D721Med (cell line): ENCODE measurements around the gene IQGAP2.

ENCODE experiments used
- DNase-seq: peaks from one replicate; pipeline ENCODE4 v3.0.0; 2011; ENCODE audit warnings: low spot score; ENCODE audit not compliant: insufficient read length
- FAIRE-seq: peaks from 2 replicates; lab custom pipeline; 2011; peaks lifted over from hg19 to GRCh38; lab: Jason Lieb, UNC
- TF ChIP-seq, protein P1 (sequence below): IDR thresholded peaks from 2 replicates; pipeline ENCODE4 v1.5.1; 2012; ENCODE audit warnings: mild to moderate bottlenecking, control low read depth; ENCODE audit not compliant: insufficient read depth; ENCODE audit errors: missing control alignments

IQGAP2 gene

DNA sequence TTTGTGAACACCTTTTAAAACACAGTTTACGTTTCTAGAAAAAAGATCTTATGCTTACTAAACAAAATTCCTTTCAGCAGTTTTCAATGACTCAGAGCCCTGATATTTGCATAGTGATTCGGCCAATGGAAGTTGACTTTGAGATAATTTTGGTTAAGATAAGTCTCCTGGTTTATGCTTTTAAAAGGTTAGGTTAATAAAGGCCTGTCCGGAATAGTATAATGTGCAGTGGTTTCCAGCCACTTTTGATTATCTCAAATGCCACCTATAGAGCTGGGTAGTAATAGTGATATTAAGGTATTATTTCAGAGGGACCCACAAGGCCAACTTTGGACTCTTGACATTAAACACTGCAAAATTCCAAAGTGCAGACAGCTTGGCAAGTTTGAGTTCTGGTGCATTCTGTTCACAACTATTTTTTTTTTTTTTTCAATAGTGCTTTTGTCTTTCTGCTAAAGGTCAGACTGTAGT, 134.0 kb downstream of the IQGAP2 start:
- FAIRE-seq (no peak), DNase-seq (no peak)
- TF ChIP-seq, protein P1, sequence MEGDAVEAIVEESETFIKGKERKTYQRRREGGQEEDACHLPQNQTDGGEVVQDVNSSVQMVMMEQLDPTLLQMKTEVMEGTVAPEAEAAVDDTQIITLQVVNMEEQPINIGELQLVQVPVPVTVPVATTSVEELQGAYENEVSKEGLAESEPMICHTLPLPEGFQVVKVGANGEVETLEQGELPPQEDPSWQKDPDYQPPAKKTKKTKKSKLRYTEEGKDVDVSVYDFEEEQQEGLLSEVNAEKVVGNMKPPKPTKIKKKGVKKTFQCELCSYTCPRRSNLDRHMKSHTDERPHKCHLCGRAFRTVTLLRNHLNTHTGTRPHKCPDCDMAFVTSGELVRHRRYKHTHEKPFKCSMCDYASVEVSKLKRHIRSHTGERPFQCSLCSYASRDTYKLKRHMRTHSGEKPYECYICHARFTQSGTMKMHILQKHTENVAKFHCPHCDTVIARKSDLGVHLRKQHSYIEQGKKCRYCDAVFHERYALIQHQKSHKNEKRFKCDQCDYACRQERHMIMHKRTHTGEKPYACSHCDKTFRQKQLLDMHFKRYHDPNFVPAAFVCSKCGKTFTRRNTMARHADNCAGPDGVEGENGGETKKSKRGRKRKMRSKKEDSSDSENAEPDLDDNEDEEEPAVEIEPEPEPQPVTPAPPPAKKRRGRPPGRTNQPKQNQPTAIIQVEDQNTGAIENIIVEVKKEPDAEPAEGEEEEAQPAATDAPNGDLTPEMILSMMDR = no peak

DNA sequence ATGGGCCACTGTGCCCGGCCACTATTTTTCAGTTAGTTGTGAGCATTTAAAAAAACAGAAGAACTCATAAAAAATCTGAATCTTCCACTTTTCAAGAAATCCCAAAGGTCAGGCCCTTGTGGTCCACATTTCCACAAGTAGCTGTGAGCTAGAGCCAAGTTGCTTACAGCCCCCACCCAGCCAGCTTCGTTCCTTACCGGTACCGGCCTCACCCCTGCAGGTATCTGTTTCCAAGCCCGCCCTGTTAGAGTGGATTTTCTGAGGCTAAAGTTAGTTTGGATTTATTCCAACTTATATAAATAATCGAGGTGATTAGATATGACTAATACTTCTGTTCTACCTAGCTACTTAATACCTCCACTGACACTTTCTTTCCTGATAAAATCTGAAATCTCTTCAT, 139.2 kb downstream of the IQGAP2 start:
- no peak for FAIRE-seq
- no peak for DNase-seq
- TF ChIP-seq, protein P1 = no peak

DNA sequence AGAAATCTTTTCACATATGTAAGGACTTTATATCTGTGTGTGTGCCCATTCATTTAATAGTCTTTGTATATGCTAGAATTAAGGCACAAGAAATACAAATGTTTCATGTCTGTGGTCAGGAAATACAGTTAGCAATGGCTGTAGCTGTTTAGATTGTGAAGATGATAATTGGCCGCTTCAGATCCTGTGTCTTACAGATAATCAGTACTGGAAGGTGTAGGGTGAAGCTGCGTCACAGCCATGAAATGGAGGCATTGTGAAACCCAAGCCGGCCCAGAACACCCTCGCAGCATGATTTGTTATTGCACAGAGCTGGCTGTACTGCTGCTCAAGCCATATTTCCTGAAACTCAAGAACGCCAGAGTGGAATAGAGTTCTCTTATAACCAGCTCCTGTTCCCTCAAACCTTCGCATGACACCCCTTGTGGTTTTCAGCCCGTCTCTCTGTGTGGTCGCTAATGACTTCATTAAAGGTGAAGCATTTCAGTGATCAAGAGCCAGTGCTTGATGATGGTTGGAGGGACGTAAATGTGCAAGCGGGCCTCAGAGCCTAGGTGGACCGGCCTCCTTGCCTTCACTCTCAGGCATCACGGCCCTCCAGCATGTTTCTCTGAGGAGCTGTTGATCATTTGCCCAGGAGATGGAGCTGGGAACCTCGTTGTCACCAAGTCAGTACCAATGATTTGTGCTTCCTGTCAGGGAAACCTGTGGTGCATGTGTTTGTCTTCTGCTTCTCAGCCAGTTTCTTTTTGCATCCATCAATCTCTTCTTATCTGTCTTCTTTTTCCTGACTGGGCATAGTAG, 140.0 kb downstream of the IQGAP2 start:
- FAIRE-seq = peak; percentile 48
- TF ChIP-seq, protein P1 = no peak
- DNase-seq = no peak

DNA sequence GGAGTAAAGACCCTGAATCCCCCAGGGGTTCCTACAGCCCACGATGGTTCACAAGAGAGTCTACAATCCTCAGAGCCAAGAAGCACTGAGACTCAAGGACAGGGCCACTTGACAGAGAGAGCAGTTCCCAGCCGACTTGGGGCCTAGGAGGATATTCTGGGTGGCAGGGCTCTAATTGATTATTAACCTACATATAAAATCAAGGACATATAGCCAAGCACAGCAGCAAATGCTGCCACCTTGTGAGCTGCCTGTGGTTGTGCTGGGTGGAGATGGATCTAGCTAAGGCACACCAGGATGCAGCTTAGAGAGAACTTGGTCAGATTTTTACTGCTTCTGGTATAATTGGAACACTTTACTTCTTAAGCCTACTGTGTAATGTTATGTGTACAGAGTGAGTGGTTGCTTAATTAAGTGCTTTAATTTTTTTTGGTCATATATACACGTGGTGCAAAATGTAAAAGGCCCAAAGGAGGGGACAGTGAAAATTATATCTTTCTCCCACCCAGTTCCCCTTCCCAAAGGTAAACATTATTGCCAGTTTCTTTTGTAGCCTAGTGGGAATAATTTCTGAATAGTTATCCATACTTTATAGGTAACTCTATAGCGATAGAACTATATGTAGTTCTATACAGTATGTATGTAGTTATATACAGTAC, 141.3 kb downstream of the IQGAP2 start:
- TF ChIP-seq, protein P1 = peak; percentile 90
- FAIRE-seq (peak; percentile 69), DNase-seq (peak; percentile 26)

DNA sequence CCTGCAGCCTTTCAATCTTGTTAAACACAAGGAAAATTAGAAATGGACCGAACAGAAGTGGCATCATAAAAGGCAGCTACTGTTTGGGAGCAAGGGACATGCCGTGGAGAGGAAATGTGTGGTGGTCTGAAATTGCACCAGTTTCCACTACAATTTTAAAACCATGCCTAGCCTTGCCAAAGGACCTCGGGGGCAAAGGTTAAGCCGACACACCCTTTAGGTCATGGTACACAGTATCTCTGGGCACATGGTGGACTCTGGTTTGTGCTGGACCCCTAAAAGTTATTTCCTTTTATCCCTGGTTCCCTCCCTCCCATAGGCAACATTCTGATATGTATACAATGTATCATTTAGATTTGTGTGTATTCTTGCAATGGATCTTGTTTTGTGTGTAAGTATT, 142.1 kb downstream of the IQGAP2 start:
- DNase-seq = no peak
- TF ChIP-seq, protein P1 = no peak
- no peak for FAIRE-seq

DNA sequence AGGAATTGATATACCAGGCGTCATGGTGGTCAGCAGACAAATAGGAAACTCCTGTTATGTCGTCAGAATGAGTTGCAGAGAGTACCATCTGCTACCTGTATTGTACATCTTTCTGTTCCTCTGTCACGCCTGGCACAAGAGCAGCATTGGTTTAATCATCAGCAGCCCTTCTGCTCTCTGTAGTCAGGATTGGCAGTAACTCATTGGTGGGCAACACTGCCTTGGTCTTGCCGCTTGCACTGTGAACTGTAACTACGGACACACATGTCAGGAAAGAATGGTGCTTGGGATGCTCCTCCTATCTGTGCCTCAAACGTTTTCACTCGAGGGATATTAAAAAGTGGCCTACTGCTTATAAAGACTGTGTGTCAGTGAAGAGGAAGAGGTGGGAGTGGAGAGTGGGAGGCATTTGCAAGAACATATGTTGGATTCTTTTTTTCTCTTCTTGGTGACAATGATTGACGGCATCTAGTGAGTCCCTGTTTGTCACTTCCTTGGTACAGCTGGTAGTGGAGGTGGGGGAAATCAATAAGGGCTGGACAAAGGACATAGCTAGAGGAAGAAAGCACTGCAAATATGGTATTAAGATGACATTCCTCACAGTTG, 143.5 kb downstream of the IQGAP2 start:
- TF ChIP-seq, protein P1 = no peak
- FAIRE-seq = no peak

More for the DNA sequence above, 143.5 kb downstream of the IQGAP2 start:
- no peak for DNase-seq
